BJ (cell line): Measurements from ENCODE around the gene COL6A3. TPM values are rescaled to one million over a fixed set of nuclear protein-coding genes. Genes with fewer than 3 reads are reported as not detected.
"Not testable (repeated sequence)": the region's sequence is repeated elsewhere in the genome, so short reads cannot be mapped to it uniquely, and the experiment has no call there.

Source experiments
- CTCF ChIA-PET: fragments of 350-600 bp; formaldehyde crosslinking; extraction: SDS; loops from one replicate; lab custom pipeline; 2021; ENCODE audit warnings: antibody characterized with exemption, inconsistent platforms; lab: Yijun Ruan, JAX
- POLR2A ChIA-PET: fragments of 300-600 bp; sonication (Branson Sonifier 250); formaldehyde crosslinking; extraction: SDS; loops from one replicate; lab custom pipeline; 2021; ENCODE audit warnings: antibody characterized with exemption; lab: Charles Lee
- DNase-seq: peaks from one replicate; pipeline ENCODE4 v3.0.0-alpha.2; 2011; ENCODE audit warnings: low read depth
- H3K27me3 ChIP-seq: 2 replicates; pipeline ENCODE4 v1.6.0; 2011; ENCODE audit warnings: low read length; ENCODE audit not compliant: control insufficient read depth, insufficient read depth
- H3K36me3 ChIP-seq: 2 replicates; pipeline ENCODE4 v1.5.1; 2011; ENCODE audit warnings: low read length; ENCODE audit not compliant: control insufficient read depth, insufficient read depth
- H3K4me3 ChIP-seq: 2 replicates; pipeline ENCODE4 v1.5.1; 2011; ENCODE audit warnings: low read depth, mild to moderate bottlenecking, control low read depth, low read length
- CTCF ChIP-seq: IDR thresholded peaks from 2 replicates; pipeline ENCODE4 v1.5.1; 2011; ENCODE audit warnings: low read depth, mild to moderate bottlenecking, control low read depth, inconsistent platforms, low read length, moderate library complexity; ENCODE audit not compliant: insufficient read depth
- polyA plus RNA-seq: library from polyadenylated mRNA; depleted of rRNA; stranded (reverse); fragments of >200 nt; gene quantifications from 2 replicates; pipeline ENCODE4 v1.2.3, GENCODE V29; 2011

Gene COL6A3
- polyA plus RNA-seq, 1 experiment: 695 TPM

GRCh38 chr2:237358721-237359517 lies 55.0 kb downstream of the COL6A3 start:
- ChIA-PET CTCF (interaction anchor here (0.8 kb wide), 1 partner anchor 80 kb away, joined by 3 read pairs; no protein-coding TSS in a partner anchor), POLR2A (no interaction called here)
- Histone ChIP-seq H3K36me3 (peaks cover 62% of the 10 kb centered on the region), H3K27me3 (no peaks in the 10 kb centered on the region), H3K4me3 (no peak overlapping the region)
- no peak for DNase-seq
- no peak for TF ChIP-seq CTCF

- Histone ChIP-seq H3K36me3 (peaks cover 52% of the 10 kb centered on the region), H3K27me3 (no peaks in the 10 kb centered on the region), H3K4me3 (no peak overlapping the region)
- DNase-seq: no peak
- CTCF ChIA-PET: interaction anchor here (0.8 to 1.3 kb wide), 2 partner anchors 15 to 54 kb away, joined by 3 to 4 read pairs; no protein-coding TSS in a partner anchor
- POLR2A ChIA-PET: no interaction called here
- TF ChIP-seq CTCF: no peak
These were observed 58.3 kb downstream of the COL6A3 start for GRCh38 chr2:237355701-237356100.

GRCh38 chr2:237354892-237355291 lies 59.1 kb downstream of the COL6A3 start:
- POLR2A ChIA-PET: no interaction called here
- no peak overlapping the region for H3K4me3 ChIP-seq
- CTCF ChIA-PET: interaction anchor here (1.3 kb wide), 1 partner anchor 55 kb away, joined by 4 read pairs; no protein-coding TSS in a partner anchor
- no peaks in the 10 kb centered on the region for H3K27me3 ChIP-seq
- TF ChIP-seq CTCF: 0 out of 2 replicates have a peak, but pooled peaks have one; percentile 2
- peak; percentile 57 for DNase-seq
- H3K36me3 ChIP-seq: peaks cover 47% of the 10 kb centered on the region

GRCh38 chr2:237354172-237354571 lies 59.8 kb downstream of the COL6A3 start:
- H3K27me3 ChIP-seq, POLR2A ChIA-PET, H3K4me3 ChIP-seq, DNase-seq: not testable (repeated sequence)
- H3K36me3 ChIP-seq: peaks cover 42% of the 10 kb centered on the region
- CTCF ChIA-PET: interaction anchor here (1.3 to 1.4 kb wide), 2 partner anchors 56 to 188 kb away, joined by 4 read pairs; no protein-coding TSS in a partner anchor

- DNase-seq: no peak
- TF ChIP-seq CTCF: no peak
- ChIA-PET POLR2A (interaction anchor here (1.1 kb wide), 1 partner anchor 38 kb away, joined by 3 read pairs; no protein-coding TSS in a partner anchor), CTCF (interaction anchor here (0.6 to 1.4 kb wide), 5 partner anchors 11 to 231 kb away, joined by 3 to 4 read pairs (median 3); no protein-coding TSS in a partner anchor)
- Histone ChIP-seq H3K27me3 (no peaks in the 10 kb centered on the region), H3K4me3 (no peak overlapping the region), H3K36me3 (peaks cover 44% of the 10 kb centered on the region)
These were observed 60.7 kb downstream of the COL6A3 start for GRCh38 chr2:237353215-237353614.
